Panc1 (cell line): ENCODE measurements around the gene CCK. TPM values are rescaled to one million over a fixed set of nuclear protein-coding genes. Genes with fewer than 3 reads are reported as not detected.

Experiments used
- ATAC-seq: fragments of 200-7000 bp; cut with Tn5 transposase; 2 replicates; pipeline ENCODE4 v1.9.1; 2020; ENCODE audit warnings: mild to moderate bottlenecking, moderate library complexity
- BruUV-seq: library from RNA; stranded (reverse); fragments of 400-500 nt; replicated peaks from 2 replicates; lab custom pipeline; 2021; lab: Mats Ljungman, UMichigan
- CTCF ChIA-PET: fragments of 300-600 bp; sonication (Branson Sonifier 250); formaldehyde crosslinking; loops from one replicate; lab custom pipeline; 2022; ENCODE audit warnings: antibody characterized with exemption; lab: Charles Lee
- POLR2A ChIA-PET: fragments of 300-600 bp; sonication (Branson Sonifier 250); formaldehyde crosslinking; loops from one replicate; lab custom pipeline; 2022; ENCODE audit warnings: antibody characterized with exemption; lab: Charles Lee
- DNase-seq: peaks from one replicate; pipeline ENCODE4 v3.0.0-alpha.2; 2010; ENCODE audit warnings: low read depth, low spot score
- H3K27ac ChIP-seq: 2 replicates; pipeline ENCODE4 v1.5.1; 2011; ENCODE audit warnings: mild to moderate bottlenecking, low read length, inconsistent platforms
- H3K27me3 ChIP-seq: fragments of 200-500 bp; sonication (Bioruptor generic); 2 replicates; pipeline ENCODE4 v1.6.0; 2014; ENCODE audit warnings: low read length, inconsistent platforms; ENCODE audit not compliant: control insufficient read depth, insufficient read depth
- H3K36me3 ChIP-seq: fragments of 200-500 bp; sonication (Bioruptor generic); 2 replicates; pipeline ENCODE4 v1.5.1; 2014; ENCODE audit warnings: inconsistent platforms, mild to moderate bottlenecking, low read length, moderate library complexity; ENCODE audit not compliant: control insufficient read depth, insufficient read depth
- H3K4me1 ChIP-seq: 2 replicates; pipeline ENCODE4 v1.5.1; 2011; ENCODE audit warnings: inconsistent platforms, mild to moderate bottlenecking, low read length, moderate library complexity; ENCODE audit not compliant: control insufficient read depth, insufficient read depth
- H3K4me3 ChIP-seq, 2 experiments: 2 replicates each; pipeline ENCODE4 v1.5.1; 2011 to 2012; ENCODE audit warnings: low read depth in 2 of 2, low read length in 2 of 2, mild to moderate bottlenecking in 2 of 2, inconsistent platforms in 1 of 2, moderate library complexity in 1 of 2
- H3K9me3 ChIP-seq: fragments of 200-500 bp; sonication (Bioruptor generic); 2 replicates; pipeline ENCODE4 v1.5.1; 2014; ENCODE audit warnings: low read depth, mild to moderate bottlenecking, inconsistent platforms, low read length, moderate library complexity; ENCODE audit not compliant: control insufficient read depth, insufficient read depth
- POLR2AphosphoS5 ChIP-seq: IDR thresholded peaks from 2 replicates; pipeline ENCODE4 v1.6.1; 2012; ENCODE audit warnings: mild to moderate bottlenecking, low read depth, low read length, moderate library complexity
- REST ChIP-seq, 2 experiments: IDR thresholded peaks; 2 replicates each; pipeline ENCODE4 v1.6.1; 2011 to 2012; ENCODE audit warnings: low read depth in 2 of 2, control low read depth in 1 of 2, low read length in 1 of 2, mild to moderate bottlenecking in 1 of 2, moderate library complexity in 1 of 2; ENCODE audit not compliant: insufficient read depth in 1 of 2
- SIN3A ChIP-seq: IDR thresholded peaks from 2 replicates; pipeline ENCODE4 v1.6.1; 2012; ENCODE audit warnings: low read depth, mild to moderate bottlenecking, low read length, moderate library complexity, borderline replicate concordance; ENCODE audit not compliant: insufficient read depth
- TCF7L2 ChIP-seq: IDR thresholded peaks from 2 replicates; pipeline ENCODE4 v1.6.1; 2011; ENCODE audit warnings: mild to moderate bottlenecking, low read depth, low read length, inconsistent platforms
- in situ Hi-C: cut with HindIII; loops from 2 replicates; pipeline ENCODE4 v1.10.0; 2016; ENCODE audit warnings: low sequenced_read_pairs, low pct_unique_long_range_greater_than_20kb
- intact Hi-C: fragments of 100-400 bp; cut with micrococcal nuclease; formaldehyde crosslinking; loops from one replicate; pipeline ENCODE4 v1.10.0; 2022; ENCODE audit not compliant: unreplicated experiment
- total RNA-seq: library from RNA; stranded (reverse); gene quantifications from one replicate; pipeline ENCODE4 v1.2.1, GENCODE V29; 2021; ENCODE audit not compliant: unreplicated experiment
- TF ChIP-seq, protein P1 (sequence below): fragments of 450-650 bp; IDR thresholded peaks from 2 replicates; pipeline ENCODE4 v1.5.1; 2017; ENCODE audit warnings: mild to moderate bottlenecking

Gene CCK
- total RNA-seq, 1 experiment from 2014 or later = not detected

DNA sequence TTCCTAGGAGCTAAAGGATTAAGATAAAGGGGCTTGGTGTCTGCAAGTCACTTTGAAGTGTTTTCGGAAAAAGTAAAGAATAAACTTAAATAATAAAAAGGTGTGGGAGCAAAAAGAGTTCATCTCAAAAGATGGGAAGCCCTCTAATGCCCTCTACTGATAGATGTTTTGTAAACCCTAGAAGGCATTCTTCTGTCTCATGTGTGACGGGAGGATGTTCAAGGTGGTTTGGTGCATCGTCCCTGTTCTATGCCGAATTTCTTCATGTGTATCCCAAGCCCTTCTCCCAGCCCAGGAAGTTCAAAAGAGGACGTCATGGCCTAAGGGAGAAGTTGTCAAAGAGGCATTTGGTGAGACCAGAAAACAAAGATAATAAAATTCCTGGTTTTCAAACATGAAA is 37.2 kb downstream of the CCK start:
- ChIA-PET POLR2A (no interaction called here), CTCF (interaction anchor here (1.0 kb wide), 1 partner anchor 316 kb away, joined by 3 read pairs; no protein-coding TSS in a partner anchor)
- no peaks in the 10 kb centered on the region for H3K27me3 ChIP-seq
- in situ Hi-C loops (no loop called here), intact Hi-C loops (no loop called here)
- no peaks in the 10 kb centered on the region for H3K4me1 ChIP-seq
- ATAC-seq = no peak
- TF ChIP-seq SIN3A (no peak), TCF7L2 (no peak), REST (IDR thresholded peaks at IDR 0.05; ENCODE audit: insufficient read depth in 1 of 2, low read depth in 2 of 2, low read length in 1 of 2) (no peak)
- TF ChIP-seq, protein P1, sequence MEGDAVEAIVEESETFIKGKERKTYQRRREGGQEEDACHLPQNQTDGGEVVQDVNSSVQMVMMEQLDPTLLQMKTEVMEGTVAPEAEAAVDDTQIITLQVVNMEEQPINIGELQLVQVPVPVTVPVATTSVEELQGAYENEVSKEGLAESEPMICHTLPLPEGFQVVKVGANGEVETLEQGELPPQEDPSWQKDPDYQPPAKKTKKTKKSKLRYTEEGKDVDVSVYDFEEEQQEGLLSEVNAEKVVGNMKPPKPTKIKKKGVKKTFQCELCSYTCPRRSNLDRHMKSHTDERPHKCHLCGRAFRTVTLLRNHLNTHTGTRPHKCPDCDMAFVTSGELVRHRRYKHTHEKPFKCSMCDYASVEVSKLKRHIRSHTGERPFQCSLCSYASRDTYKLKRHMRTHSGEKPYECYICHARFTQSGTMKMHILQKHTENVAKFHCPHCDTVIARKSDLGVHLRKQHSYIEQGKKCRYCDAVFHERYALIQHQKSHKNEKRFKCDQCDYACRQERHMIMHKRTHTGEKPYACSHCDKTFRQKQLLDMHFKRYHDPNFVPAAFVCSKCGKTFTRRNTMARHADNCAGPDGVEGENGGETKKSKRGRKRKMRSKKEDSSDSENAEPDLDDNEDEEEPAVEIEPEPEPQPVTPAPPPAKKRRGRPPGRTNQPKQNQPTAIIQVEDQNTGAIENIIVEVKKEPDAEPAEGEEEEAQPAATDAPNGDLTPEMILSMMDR = no peak
- H3K36me3 ChIP-seq = no peaks in the 10 kb centered on the region
- H3K9me3 ChIP-seq = no peaks in the 10 kb centered on the region
- H3K27ac ChIP-seq = no peak overlapping the region
- BruUV-seq = no TSS peak
- no peak overlapping the region for H3K4me3 ChIP-seq
- DNase-seq = no peak

DNA sequence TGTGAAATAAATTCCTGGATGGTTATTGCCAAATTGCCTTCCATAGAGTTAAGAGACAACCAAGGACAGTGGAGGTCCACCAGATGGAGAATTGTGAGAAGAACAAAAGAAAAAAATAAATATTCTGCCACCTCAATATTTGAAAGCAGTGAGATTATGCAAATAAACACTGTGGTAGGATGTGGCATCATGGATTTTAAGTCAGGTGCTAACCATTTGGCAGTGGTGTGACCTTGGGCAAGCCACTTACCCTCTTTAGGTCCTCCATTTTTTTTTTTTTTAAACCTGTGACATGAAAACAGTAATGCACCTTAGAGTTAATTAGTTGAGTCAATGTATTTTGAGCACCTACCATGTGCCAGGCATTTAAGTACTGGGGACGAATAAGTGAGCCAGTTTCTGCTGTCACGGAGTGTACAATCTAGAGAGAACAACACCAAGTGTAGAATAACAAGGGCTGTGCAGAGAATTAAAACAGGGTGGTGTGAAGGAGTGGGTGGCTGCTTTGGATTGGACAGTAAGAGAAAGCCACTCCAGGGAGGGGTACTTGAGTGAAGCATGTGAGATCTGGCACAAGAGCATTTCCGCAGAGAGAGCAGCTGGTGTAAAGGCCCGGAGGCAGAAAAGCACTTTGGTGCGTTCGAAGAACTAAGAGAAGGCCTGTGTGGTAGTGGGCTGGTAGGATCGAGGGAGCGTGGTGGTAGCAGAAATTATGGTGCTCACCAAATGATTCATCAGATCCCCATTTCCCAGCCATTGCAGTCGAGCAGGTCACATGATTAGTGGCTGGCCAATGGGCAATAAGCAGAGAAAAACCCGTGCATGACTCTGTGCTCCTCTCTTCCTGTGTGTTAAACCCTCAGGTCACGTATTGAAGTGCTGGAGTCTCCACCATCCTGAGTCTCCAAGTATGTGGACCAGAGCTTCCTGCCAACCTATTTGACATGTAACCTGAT is 39.2 kb downstream of the CCK start:
- H3K4me3 ChIP-seq = no peak overlapping the region
- intact Hi-C loops = no loop called here

More for the DNA sequence above, 39.2 kb downstream of the CCK start:
- ATAC-seq = no peak
- H3K36me3 ChIP-seq = no peaks in the 10 kb centered on the region
- CTCF ChIA-PET = no interaction called here
- no TSS peak for BruUV-seq
- H3K9me3 ChIP-seq = no peaks in the 10 kb centered on the region
- in situ Hi-C loops = no loop called here
- no peaks in the 10 kb centered on the region for H3K4me1 ChIP-seq
- H3K27ac ChIP-seq = no peak overlapping the region
- H3K27me3 ChIP-seq = no peaks in the 10 kb centered on the region
- DNase-seq = no peak
- POLR2A ChIA-PET = no interaction called here
- TF ChIP-seq TCF7L2 = no peak
- no peak for TF ChIP-seq REST (IDR thresholded peaks at IDR 0.05; ENCODE audit: insufficient read depth in 1 of 2, low read depth in 2 of 2, low read length in 1 of 2)
- TF ChIP-seq, protein P1 = no peak
- TF ChIP-seq POLR2AphosphoS5 = no peak
- TF ChIP-seq SIN3A = no peak
